ENCODE data around the gene OXTR.
A peak's percentile ranks its signal among the peaks of the same experiment; 100 is the strongest.

OXTR gene

DNA sequence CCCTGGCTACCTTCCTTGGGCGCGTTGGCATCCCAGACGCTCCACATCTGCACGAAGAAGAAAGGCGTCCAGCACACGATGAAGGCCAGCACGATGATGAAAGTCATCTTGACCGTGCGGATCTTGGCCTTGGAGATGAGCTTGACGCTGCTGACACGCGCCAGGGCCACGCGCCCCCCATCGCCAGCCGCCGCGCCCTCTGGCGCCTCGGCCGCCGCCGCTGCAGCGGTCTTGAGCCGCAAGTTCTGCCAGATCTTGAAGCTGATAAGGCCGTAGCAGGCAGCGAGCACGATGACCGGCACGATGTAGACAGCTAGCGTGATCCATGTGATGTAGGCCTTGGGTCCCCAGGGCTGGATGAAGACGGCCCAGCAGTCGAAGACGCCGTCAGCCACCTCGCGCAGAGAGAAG is 2.2 kb downstream of the OXTR start:
- no peak for DNase-seq

DNA sequence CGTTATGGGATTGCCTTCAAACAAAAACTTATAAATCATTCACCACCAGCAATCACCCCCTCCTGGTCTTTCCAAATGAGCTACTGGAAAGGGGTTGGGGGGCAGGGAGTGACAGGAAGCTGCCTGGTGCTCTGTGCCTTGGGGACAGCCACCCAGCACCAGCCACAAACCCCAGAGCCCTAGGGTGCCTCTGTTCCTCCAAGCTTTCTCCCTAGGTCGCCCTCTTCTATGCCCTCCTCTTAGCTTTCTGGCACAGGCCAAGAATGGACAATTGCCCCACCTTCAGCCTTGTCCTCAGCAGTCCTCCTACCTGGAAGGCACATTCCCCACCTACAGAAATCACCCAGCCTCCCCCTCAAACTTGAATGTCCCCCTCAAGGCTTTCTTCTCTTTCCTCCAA is 3.3 kb downstream of the OXTR start:
- DNase-seq: no peak

DNA sequence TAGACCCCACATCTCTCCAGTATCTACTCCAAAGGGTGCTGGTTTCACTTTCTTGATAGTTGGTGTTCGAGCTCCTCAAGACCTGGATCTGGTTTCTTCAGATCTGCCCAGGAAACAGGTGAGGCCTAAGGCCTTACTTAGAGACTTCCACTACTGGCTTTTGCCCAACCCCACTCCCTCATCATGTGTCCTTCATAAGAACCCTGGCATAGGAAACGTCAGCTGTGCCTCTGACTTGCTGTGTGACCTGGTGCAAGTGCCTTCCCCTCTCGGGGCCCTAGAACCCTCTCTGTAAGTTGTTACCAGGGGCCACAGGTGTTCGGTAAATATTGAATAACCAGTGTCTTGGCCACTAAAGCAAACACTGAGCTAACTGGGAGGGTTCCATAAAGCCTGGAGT is 3.9 kb downstream of the OXTR start:
- no peak for DNase-seq

- no peak for DNase-seq
Measured at GRCh38 chr3:8764528-8764927, 4.9 kb downstream of the OXTR start.

GRCh38 chr3:8762607-8763377 is 6.6 kb downstream of the OXTR start:
- DNase-seq: no peak

DNA sequence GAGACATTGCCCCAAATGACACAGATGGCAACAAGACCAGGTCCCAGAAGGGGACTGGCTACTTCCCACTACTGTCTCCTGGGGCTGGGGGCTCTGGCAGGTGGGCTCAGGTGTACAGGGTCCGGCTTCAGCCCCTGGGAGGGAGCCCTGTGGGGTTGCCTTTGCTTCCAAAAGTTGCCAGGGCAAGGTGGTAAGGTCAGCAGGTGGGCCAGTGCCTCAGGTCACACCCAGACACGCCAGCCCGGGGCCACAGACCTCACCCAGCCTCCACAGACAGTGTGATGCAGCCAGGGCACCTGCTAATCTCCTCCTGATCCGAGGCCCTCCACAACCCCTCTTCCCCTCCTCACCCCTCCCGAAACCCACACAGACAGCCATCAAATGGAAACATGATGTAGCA is 7.5 kb downstream of the OXTR start:
- DNase-seq: no peak

GRCh38 chr3:8760506-8760905 is 8.9 kb downstream of the OXTR start:
- no peak for DNase-seq

DNA sequence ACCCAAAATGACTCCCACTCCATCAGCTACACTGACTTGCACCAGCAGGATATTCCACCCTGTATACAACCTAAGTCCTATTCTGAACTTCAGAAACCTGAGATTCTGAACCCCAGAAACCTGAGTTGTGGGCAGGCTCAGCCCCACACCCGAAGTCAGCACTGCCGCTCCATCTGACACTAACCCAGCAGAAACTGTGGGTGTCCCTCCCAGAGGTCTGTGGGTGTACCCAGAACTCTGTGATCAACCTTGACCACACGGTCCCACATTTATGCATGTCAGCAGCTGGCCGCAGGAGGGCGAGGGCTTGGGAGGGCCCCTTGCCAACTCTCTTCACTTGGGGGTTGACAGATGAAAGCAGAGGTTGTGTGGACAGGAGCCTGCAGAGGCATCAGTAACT is 9.3 kb downstream of the OXTR start:
- DNase-seq: no peak

DNA sequence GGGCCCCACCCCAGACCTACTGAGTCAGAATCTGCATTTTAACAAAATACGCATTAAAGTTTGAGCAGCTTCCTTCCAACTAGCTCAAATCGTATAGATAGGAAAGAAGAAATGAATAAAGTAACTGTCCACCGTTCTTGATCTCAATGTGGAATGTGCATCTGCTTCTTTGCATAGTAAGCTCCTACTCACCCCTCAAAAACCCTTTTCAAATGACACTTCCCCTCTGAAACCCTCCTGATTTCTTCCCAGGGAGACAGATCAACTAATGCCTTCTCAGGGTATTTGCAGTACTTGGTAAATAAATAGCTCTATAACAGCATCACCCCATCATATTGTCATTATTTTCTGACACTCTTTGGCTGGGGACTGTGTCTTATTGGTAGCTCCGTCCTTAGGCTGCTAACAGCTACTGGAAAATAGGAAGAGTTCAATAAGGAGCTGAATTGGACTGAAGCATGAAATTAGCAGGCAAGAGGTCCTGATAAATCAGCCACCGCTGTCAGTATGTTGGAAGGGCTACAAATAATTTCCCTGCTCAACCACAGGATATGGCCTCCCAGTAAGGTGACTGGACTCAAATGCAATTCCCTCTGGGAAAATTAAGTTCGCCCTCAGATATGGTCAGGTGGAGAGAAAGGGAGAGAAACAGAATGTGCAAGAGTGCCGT is 10.2 kb downstream of the OXTR start:
- no peak for DNase-seq

GRCh38 chr3:8757551-8758518 is 11.6 kb downstream of the OXTR start:
- peak; percentile 73 for DNase-seq

GRCh38 chr3:8756671-8757070 is 12.7 kb downstream of the OXTR start:
- DNase-seq: no peak

DNA sequence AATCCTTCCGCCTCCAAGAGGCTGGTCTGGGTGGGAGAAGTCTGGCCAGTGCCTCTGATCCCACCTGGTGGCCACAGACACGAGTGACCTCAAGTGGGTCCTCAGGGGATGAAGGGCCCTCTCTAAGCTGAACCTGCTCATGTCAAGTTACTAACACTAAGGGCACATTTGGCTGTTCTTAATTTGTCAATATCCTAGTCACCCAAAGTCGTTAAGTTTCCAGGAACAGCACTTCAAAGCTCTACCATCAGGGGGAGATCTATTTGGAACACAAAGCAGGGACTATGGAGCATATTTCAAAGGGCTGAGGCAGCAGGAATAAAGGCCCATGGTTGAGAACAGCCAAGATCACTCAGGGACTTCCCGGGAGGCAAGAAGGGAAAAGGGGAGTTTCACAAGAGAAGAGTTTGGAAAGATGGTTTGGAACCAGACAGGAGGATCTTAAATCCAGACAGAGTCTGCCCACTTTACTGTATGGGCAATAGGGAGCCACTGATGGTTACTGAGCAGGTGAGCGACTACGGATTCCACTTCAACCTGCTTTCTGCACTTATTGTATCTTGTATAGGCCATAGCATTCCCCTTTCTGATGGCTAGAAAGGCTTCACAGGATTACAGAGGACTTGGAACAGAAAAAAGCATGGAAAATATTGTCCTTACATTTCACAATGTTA is 13.7 kb downstream of the OXTR start:
- no peak for DNase-seq

DNA sequence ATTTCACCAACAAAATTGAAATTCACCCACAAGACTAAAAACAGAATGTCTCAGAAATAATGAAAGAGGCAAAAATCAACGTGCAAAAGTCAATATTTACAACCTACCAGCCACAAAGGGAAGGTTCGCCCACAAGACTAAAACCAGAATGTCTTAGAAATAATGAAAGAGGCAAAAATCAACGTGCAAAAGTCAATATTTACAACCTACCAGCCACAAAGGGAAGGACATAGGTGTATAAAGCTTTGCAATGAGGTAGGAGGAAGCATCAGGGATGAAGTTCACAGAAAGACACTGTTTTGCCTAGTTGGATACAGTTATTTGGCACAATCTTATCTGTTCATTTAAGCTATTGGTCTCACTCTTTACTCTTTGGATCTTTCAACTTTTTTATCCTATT is 14.3 kb downstream of the OXTR start:
- no peak for DNase-seq

GRCh38 chr3:8752832-8753231 is 16.6 kb downstream of the OXTR start:
- no peak for DNase-seq

- no peak for DNase-seq
Measured at GRCh38 chr3:8749316-8749715, 20.1 kb downstream of the OXTR start.

GRCh38 chr3:8746780-8747345 is 22.6 kb downstream of the OXTR start:
- no peak for DNase-seq

DNA sequence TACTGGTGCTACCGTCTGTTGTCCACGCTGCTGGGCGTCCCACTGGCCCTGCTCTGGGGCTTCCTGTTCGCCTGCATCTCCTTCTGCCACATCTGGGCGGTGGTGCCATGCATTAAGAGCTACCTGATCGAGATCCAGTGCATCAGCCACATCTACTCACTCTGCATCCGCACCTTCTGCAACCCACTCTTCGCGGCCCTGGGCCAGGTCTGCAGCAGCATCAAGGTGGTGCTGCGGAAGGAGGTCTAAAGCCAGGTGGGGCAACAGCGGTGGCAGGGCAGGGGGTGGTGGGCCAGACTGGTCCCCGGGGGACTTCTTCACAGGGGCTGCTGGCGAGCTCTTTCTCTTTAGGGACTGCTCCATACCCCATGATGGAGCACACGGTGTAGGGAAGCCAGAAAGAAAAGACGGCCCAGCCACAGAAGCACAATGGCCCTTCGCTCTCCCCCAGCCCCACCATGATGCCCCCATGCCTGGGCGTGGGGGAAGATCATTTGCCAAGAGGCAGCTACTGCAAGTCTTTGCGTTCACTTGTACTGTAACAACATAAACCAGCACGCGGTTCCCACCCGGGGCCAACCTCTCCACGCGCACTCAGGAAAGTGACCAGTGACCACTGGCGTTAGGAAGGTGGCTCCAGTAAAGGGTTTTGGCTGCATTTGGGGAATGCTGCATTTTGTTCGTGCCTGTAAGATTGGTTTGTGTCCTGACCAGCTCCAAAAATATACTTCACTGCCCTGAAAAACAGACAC is 23.6 kb downstream of the OXTR start:
- no peak for DNase-seq

DNA sequence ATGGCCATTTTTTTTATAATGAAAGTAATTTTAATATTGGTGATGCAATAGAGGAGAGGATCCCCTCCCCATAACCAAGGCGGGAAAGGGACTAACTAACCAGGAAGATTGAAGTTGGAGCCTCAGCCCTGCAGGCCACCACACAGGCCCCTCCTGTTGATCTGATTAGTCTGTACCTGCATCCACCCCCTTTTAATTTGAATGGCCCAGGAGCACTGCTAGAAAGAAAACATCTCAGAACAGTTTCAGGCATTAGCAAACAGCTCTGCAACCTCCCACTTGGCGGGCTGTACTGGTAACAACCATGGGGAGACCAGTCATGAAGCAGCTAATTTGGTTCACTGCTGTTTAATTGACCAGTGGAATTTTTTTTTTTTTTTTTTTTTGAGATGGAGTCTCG is 25.5 kb downstream of the OXTR start:
- DNase-seq: no peak

- DNase-seq: no peak
Measured at GRCh38 chr3:8743021-8743601, 26.3 kb downstream of the OXTR start.

- DNase-seq: no peak
Measured at GRCh38 chr3:8741581-8742261, 27.7 kb downstream of the OXTR start.
